IgD-negative memory B cell (primary cell): ENCODE results near the gene ARHGEF9. TPM values are rescaled to one million over a fixed set of nuclear protein-coding genes. Genes with fewer than 3 reads are reported as not detected.

Experiments
- H3K27ac Mint-ChIP-seq, 3 donors: one replicate each; pipeline ENCODE4 v1.8.0; 2020 to 2022; ENCODE audit warnings: mild to moderate bottlenecking in 3 of 3, mixed read lengths in 3 of 3, moderate library complexity in 1 of 3
- H3K27me3 Mint-ChIP-seq: one replicate; pipeline ENCODE4 v1.8.0; 2021; ENCODE audit warnings: mixed read lengths
- H3K36me3 Mint-ChIP-seq: one replicate; pipeline ENCODE4 v1.8.0; 2020; ENCODE audit warnings: mild to moderate bottlenecking, mixed read lengths
- H3K4me1 Mint-ChIP-seq, 3 donors: one replicate each; pipeline ENCODE4 v1.8.0; 2020 to 2022; ENCODE audit warnings: mixed read lengths in 3 of 3, mild to moderate bottlenecking in 1 of 3
- H3K4me3 Mint-ChIP-seq, 4 donors: one replicate each; pipeline ENCODE4 v1.8.0; 2020 to 2022; ENCODE audit warnings: mild to moderate bottlenecking in 4 of 4, mixed read lengths in 4 of 4, moderate library complexity in 3 of 4
- H3K9me3 Mint-ChIP-seq, 3 donors: one replicate each; pipeline ENCODE4 v1.8.0; 2020 to 2021; ENCODE audit warnings: mixed read lengths in 3 of 3, mild to moderate bottlenecking in 1 of 3
- polyA plus RNA-seq: library from polyadenylated mRNA; unstranded; fragments of 300-500 nt; fragmentation: Illumina TruSeq; gene quantifications from one replicate; pipeline ENCODE4 v1.2.3, GENCODE V29; 2021

The ARHGEF9 gene
- polyA plus RNA-seq, 1 donor from 2014 or later: 5.2 TPM

- Mint-ChIP-seq H3K36me3 (no peaks in the 10 kb centered on the region), H3K27me3 (peaks cover 3% of the 10 kb centered on the region), H3K4me1 (peaks cover 9 to 12% (median 12%) of the 10 kb centered on the region in 3 donors), H3K9me3 (no peaks in the 10 kb centered on the region), H3K4me3 (no peak overlapping the region), H3K27ac (peak overlapping the region in 1 of 3 donors; percentile 70)
Observed at GRCh38 chrX:63755892-63756291, 29.1 kb downstream of the ARHGEF9 start.

- Mint-ChIP-seq H3K27me3 (peaks cover 3% of the 10 kb centered on the region), H3K4me1 (peaks cover 9 to 14% (median 12%) of the 10 kb centered on the region in 3 donors), H3K36me3 (no peaks in the 10 kb centered on the region), H3K4me3 (peak overlapping the region; percentile 95 to 99 (median 98)), H3K27ac (peak overlapping the region; percentile 60 to 92 (median 70)), H3K9me3 (no peaks in the 10 kb centered on the region)
Observed at GRCh38 chrX:63754860-63755579, 30.0 kb downstream of the ARHGEF9 start.

GRCh38 chrX:63754136-63754859 lies 30.7 kb downstream of the ARHGEF9 start:
- Mint-ChIP-seq H3K27me3 (peaks cover under 1% of the 10 kb centered on the region), H3K36me3 (no peaks in the 10 kb centered on the region), H3K4me1 (peaks cover 9 to 16% (median 12%) of the 10 kb centered on the region in 3 donors), H3K27ac (peak overlapping the region; percentile 57 to 92 (median 70)), H3K4me3 (peak overlapping the region; percentile 95 to 99 (median 98)), H3K9me3 (no peaks in the 10 kb centered on the region)

GRCh38 chrX:63751481-63751880 lies 33.5 kb downstream of the ARHGEF9 start:
- Mint-ChIP-seq H3K4me1 (peaks cover 9 to 19% (median 16%) of the 10 kb centered on the region in 3 donors), H3K27me3 (no peaks in the 10 kb centered on the region), H3K4me3 (no peak overlapping the region), H3K27ac (no peak overlapping the region), H3K9me3 (no peaks in the 10 kb centered on the region), H3K36me3 (no peaks in the 10 kb centered on the region)

GRCh38 chrX:63750811-63751210 lies 34.2 kb downstream of the ARHGEF9 start:
- H3K27ac Mint-ChIP-seq: no peak overlapping the region

GRCh38 chrX:63747331-63747730 lies 37.7 kb downstream of the ARHGEF9 start:
- Mint-ChIP-seq H3K9me3 (no peaks in the 10 kb centered on the region), H3K27ac (no peak overlapping the region), H3K4me1 (peaks cover 8 to 10% (median 8%) of the 10 kb centered on the region in 3 donors), H3K36me3 (no peaks in the 10 kb centered on the region), H3K27me3 (no peaks in the 10 kb centered on the region), H3K4me3 (no peak overlapping the region)

More at GRCh38 chrX:63750811-63751210, 34.2 kb downstream of the ARHGEF9 start:
- Mint-ChIP-seq H3K36me3 (no peaks in the 10 kb centered on the region), H3K4me3 (no peak overlapping the region), H3K27me3 (no peaks in the 10 kb centered on the region), H3K9me3 (no peaks in the 10 kb centered on the region), H3K4me1 (peaks cover 9 to 19% (median 16%) of the 10 kb centered on the region in 3 donors)

GRCh38 chrX:63746715-63747114 lies 38.3 kb downstream of the ARHGEF9 start:
- no peaks in the 10 kb centered on the region for H3K27me3 Mint-ChIP-seq

GRCh38 chrX:63746278-63746677 lies 38.7 kb downstream of the ARHGEF9 start:
- Mint-ChIP-seq H3K27ac (no peak overlapping the region), H3K27me3 (no peaks in the 10 kb centered on the region), H3K4me3 (no peak overlapping the region), H3K36me3 (no peaks in the 10 kb centered on the region), H3K9me3 (no peaks in the 10 kb centered on the region), H3K4me1 (peaks cover 8 to 14% (median 10%) of the 10 kb centered on the region in 3 donors)

More at GRCh38 chrX:63746715-63747114, 38.3 kb downstream of the ARHGEF9 start:
- no peak overlapping the region for H3K27ac Mint-ChIP-seq
- H3K4me3 Mint-ChIP-seq: no peak overlapping the region
- no peaks in the 10 kb centered on the region for H3K9me3 Mint-ChIP-seq
- no peaks in the 10 kb centered on the region for H3K36me3 Mint-ChIP-seq
- peaks cover 8 to 12% (median 10%) of the 10 kb centered on the region in 3 donors for H3K4me1 Mint-ChIP-seq

GRCh38 chrX:63744850-63745394 lies 40.1 kb downstream of the ARHGEF9 start:
- Mint-ChIP-seq H3K27ac (no peak overlapping the region), H3K27me3 (no peaks in the 10 kb centered on the region), H3K4me3 (no peak overlapping the region), H3K9me3 (no peaks in the 10 kb centered on the region), H3K4me1 (peaks cover 8 to 11% (median 10%) of the 10 kb centered on the region in 3 donors), H3K36me3 (no peaks in the 10 kb centered on the region)

GRCh38 chrX:63743596-63743995 lies 41.4 kb downstream of the ARHGEF9 start:
- H3K4me1 Mint-ChIP-seq: peaks cover 8 to 12% (median 8%) of the 10 kb centered on the region in 3 donors
- no peaks in the 10 kb centered on the region for H3K9me3 Mint-ChIP-seq
- H3K27me3 Mint-ChIP-seq: no peaks in the 10 kb centered on the region
- no peak overlapping the region for H3K4me3 Mint-ChIP-seq
- H3K36me3 Mint-ChIP-seq: no peaks in the 10 kb centered on the region
- peak overlapping the region in 1 of 3 donors; percentile 32 for H3K27ac Mint-ChIP-seq

GRCh38 chrX:63740382-63740781 lies 44.6 kb downstream of the ARHGEF9 start:
- Mint-ChIP-seq H3K27me3 (no peaks in the 10 kb centered on the region), H3K9me3 (no peaks in the 10 kb centered on the region), H3K27ac (no peak overlapping the region), H3K36me3 (no peaks in the 10 kb centered on the region), H3K4me1 (peaks cover 4 to 12% (median 5%) of the 10 kb centered on the region in 3 donors), H3K4me3 (no peak overlapping the region)

- H3K4me1 Mint-ChIP-seq: peaks cover 4 to 13% (median 5%) of the 10 kb centered on the region in 3 donors
- no peaks in the 10 kb centered on the region for H3K36me3 Mint-ChIP-seq
- no peaks in the 10 kb centered on the region for H3K27me3 Mint-ChIP-seq
- H3K9me3 Mint-ChIP-seq: no peaks in the 10 kb centered on the region
- no peak overlapping the region for H3K27ac Mint-ChIP-seq
- H3K4me3 Mint-ChIP-seq: no peak overlapping the region
Observed at GRCh38 chrX:63739885-63740284, 45.1 kb downstream of the ARHGEF9 start.

- no peak overlapping the region for H3K27ac Mint-ChIP-seq
- no peaks in the 10 kb centered on the region for H3K9me3 Mint-ChIP-seq
- H3K4me1 Mint-ChIP-seq: peaks cover 4 to 8% (median 5%) of the 10 kb centered on the region in 3 donors
- no peaks in the 10 kb centered on the region for H3K27me3 Mint-ChIP-seq
- no peak overlapping the region for H3K4me3 Mint-ChIP-seq
- no peaks in the 10 kb centered on the region for H3K36me3 Mint-ChIP-seq
Observed at GRCh38 chrX:63738696-63739095, 46.3 kb downstream of the ARHGEF9 start.

GRCh38 chrX:63737131-63737921 lies 47.7 kb downstream of the ARHGEF9 start:
- no peak overlapping the region for H3K27ac Mint-ChIP-seq

More at GRCh38 chrX:63737131-63737921, 47.7 kb downstream of the ARHGEF9 start:
- no peak overlapping the region for H3K4me3 Mint-ChIP-seq
- H3K9me3 Mint-ChIP-seq: no peaks in the 10 kb centered on the region
- peaks cover 0 to 6% (median 4%) of the 10 kb centered on the region in 3 donors for H3K4me1 Mint-ChIP-seq
- no peaks in the 10 kb centered on the region for H3K27me3 Mint-ChIP-seq
- H3K36me3 Mint-ChIP-seq: no peaks in the 10 kb centered on the region
